Activated CD8-positive, alpha-beta T cell treated with anti-CD3 and anti-CD28 coated beads for 36 hours (primary cell): ENCODE measurements around the gene U2AF1L4. TPM values are rescaled to one million over a fixed set of nuclear protein-coding genes. Genes with fewer than 3 reads are reported as not detected.
A peak's percentile ranks its signal among the peaks of the same experiment; 100 is the strongest.

Experiments
- ATAC-seq: fragments of 200-7000 bp; cut with Tn5 transposase; one replicate; pipeline ENCODE4 v1.10.0; 2021; ENCODE audit warnings: mild to moderate bottlenecking, moderate library complexity
- CTCF ChIA-PET: fragments of 350-600 bp; sonication (Branson Sonifier 250); formaldehyde crosslinking; loops from one replicate; lab custom pipeline; 2021; ENCODE audit warnings: antibody characterized with exemption; lab: Charles Lee
- POLR2A ChIA-PET: fragments of 350-600 bp; sonication (Branson Sonifier 250); formaldehyde crosslinking; loops from one replicate; lab custom pipeline; 2021; ENCODE audit warnings: antibody characterized with exemption; lab: Charles Lee
- DNase-seq: peaks from one replicate; pipeline ENCODE4 v3.0.0-alpha.2; 2020
- H3K27ac Mint-ChIP-seq: one replicate; pipeline ENCODE4 v1.8.0; 2021; ENCODE audit warnings: mild to moderate bottlenecking, mixed read lengths
- H3K27me3 Mint-ChIP-seq: one replicate; pipeline ENCODE4 v1.8.0; 2021; ENCODE audit warnings: mixed read lengths
- H3K36me3 Mint-ChIP-seq: one replicate; pipeline ENCODE4 v1.8.0; 2021; ENCODE audit warnings: low read depth, mixed read lengths
- H3K4me1 Mint-ChIP-seq: one replicate; pipeline ENCODE4 v1.8.0; 2021; ENCODE audit warnings: low read depth, mixed read lengths
- H3K4me3 Mint-ChIP-seq: one replicate; pipeline ENCODE4 v1.8.0; 2021; ENCODE audit warnings: mild to moderate bottlenecking, moderate library complexity, mixed read lengths
- H3K9me3 Mint-ChIP-seq: one replicate; pipeline ENCODE4 v1.8.0; 2021; ENCODE audit warnings: mixed read lengths
- CTCF ChIP-seq: fragments of 200-600 bp; IDR thresholded peaks from one replicate; pipeline ENCODE4 v1.8.0; 2022; ENCODE audit warnings: antibody characterized with exemption, mild to moderate bottlenecking
- intact Hi-C: fragments of 100-400 bp; cut with micrococcal nuclease; formaldehyde crosslinking; loops from one replicate; pipeline ENCODE4 v1.10.0; 2022
- total RNA-seq, 2 experiments: library from RNA; stranded (reverse); gene quantifications; one replicate each; pipeline ENCODE4 v1.2.3, GENCODE V29; 2021

U2AF1L4 gene
- total RNA-seq, 2 experiments from 2014 or later: 41.7 to 42.5 TPM

- DNase-seq (peak; percentile 33), ATAC-seq (no peak)
- peaks cover 29% of the 10 kb centered on the region for H3K4me1 Mint-ChIP-seq
- ChIA-PET POLR2A (interaction anchor here (1.0 to 9.5 kb wide), 14 partner anchors 9 to 71 kb away, joined by 3 to 105 read pairs (median 8); partner anchors contain the start of genes COX6B1, IGFLR1, LIN37 and ZBTB32), CTCF (interaction anchor here (0.6 to 1.8 kb wide), 6 partner anchors 17 to 27 kb away, joined by 3 to 10 read pairs (median 4); no protein-coding TSS in a partner anchor)
- H3K36me3 Mint-ChIP-seq: peaks cover 82% of the 10 kb centered on the region
- TF ChIP-seq CTCF: no peak
- H3K4me3 Mint-ChIP-seq: peak overlapping the region; percentile 94
- intact Hi-C loops: loop anchor here (10.0 kb wide), 1 partner anchor 215 kb away; the partner anchor contains the start of gene LRFN3
- H3K9me3 Mint-ChIP-seq: no peaks in the 10 kb centered on the region
- H3K27ac Mint-ChIP-seq: peak overlapping the region; percentile 94
- no peaks in the 10 kb centered on the region for H3K27me3 Mint-ChIP-seq
These were observed 25.6 kb downstream of the U2AF1L4 start for GRCh38 chr19:35719402-35720162.

GRCh38 chr19:35718345-35719041, 26.7 kb downstream of the U2AF1L4 start:
- no peaks in the 10 kb centered on the region for H3K9me3 Mint-ChIP-seq
- intact Hi-C loops: loop anchor here (10.0 kb wide), 1 partner anchor 216 kb away; the partner anchor contains the start of gene LRFN3

GRCh38 chr19:35717665-35718344, 27.4 kb downstream of the U2AF1L4 start, which contains the start of gene KMT2B:
KMT2B (plus strand) TSS chr19:35718003; CDS start chr19:35718019, 16 bp downstream.
- peak within 1 kb of the TSS; percentile 94 for H3K4me3 Mint-ChIP-seq
- no peak for TF ChIP-seq CTCF
- no peak for DNase-seq
- H3K36me3 Mint-ChIP-seq: peaks cover 82% of the 10 kb centered on the region
- CTCF ChIA-PET: interaction anchor here (1.2 to 1.8 kb wide), 3 partner anchors 21 to 25 kb away, joined by 5 to 10 read pairs (median 6); no protein-coding TSS in a partner anchor
- no peaks in the 10 kb centered on the region for H3K9me3 Mint-ChIP-seq
- POLR2A ChIA-PET: interaction anchor here (0.6 to 9.5 kb wide), 14 partner anchors 10 to 165 kb away, joined by 3 to 105 read pairs (median 6); partner anchors contain the start of genes COX6B1, IGFLR1, LIN37 and PSENEN
- ATAC-seq: peak; percentile 0
- H3K27ac Mint-ChIP-seq: peak within 1 kb of the TSS; percentile 100
- intact Hi-C loops: loop anchor here (2.0 to 10.0 kb wide), 2 partner anchors 15 to 217 kb away; partner anchors contain the start of gene LRFN3
- H3K27me3 Mint-ChIP-seq: no peaks in the 10 kb centered on the region
- peaks cover 29% of the 10 kb centered on the region for H3K4me1 Mint-ChIP-seq

More at GRCh38 chr19:35718345-35719041, 26.7 kb downstream of the U2AF1L4 start:
- TF ChIP-seq CTCF: no peak
- ATAC-seq (no peak), DNase-seq (peak; percentile 82)
- Mint-ChIP-seq H3K4me3 (peak overlapping the region; percentile 94), H3K4me1 (peaks cover 29% of the 10 kb centered on the region), H3K27ac (peak overlapping the region; percentile 94), H3K27me3 (no peaks in the 10 kb centered on the region), H3K36me3 (peaks cover 85% of the 10 kb centered on the region)
- CTCF ChIA-PET: interaction anchor here (0.9 to 1.8 kb wide), 5 partner anchors 16 to 26 kb away, joined by 4 to 10 read pairs (median 5); no protein-coding TSS in a partner anchor
- POLR2A ChIA-PET: interaction anchor here (0.7 to 9.5 kb wide), 16 partner anchors 10 to 164 kb away, joined by 3 to 105 read pairs (median 4); partner anchors contain the start of genes COX6B1, IGFLR1, LIN37 and PSENEN

- Mint-ChIP-seq H3K27ac (peak overlapping the region; percentile 100), H3K36me3 (peaks cover 74% of the 10 kb centered on the region), H3K27me3 (no peaks in the 10 kb centered on the region), H3K4me3 (peak overlapping the region; percentile 83), H3K9me3 (no peaks in the 10 kb centered on the region), H3K4me1 (peaks cover 30% of the 10 kb centered on the region)
- intact Hi-C loops: loop anchor here (2.0 to 10.0 kb wide), 2 partner anchors 14 to 218 kb away; partner anchors contain the start of gene LRFN3
- ATAC-seq (peak; percentile 62), DNase-seq (peak; percentile 97)
- peak; percentile 91 for TF ChIP-seq CTCF
- ChIA-PET CTCF (interaction anchor here (1.8 kb wide), 1 partner anchor 22 kb away, joined by 10 read pairs; no protein-coding TSS in a partner anchor), POLR2A (interaction anchor here (0.6 to 9.5 kb wide), 11 partner anchors 11 to 69 kb away, joined by 3 to 215 read pairs (median 19); partner anchors contain the start of genes COX6B1, IGFLR1, LIN37 and PSENEN)
These were observed 28.2 kb downstream of the U2AF1L4 start for GRCh38 chr19:35716801-35717664.
